Ascending aorta (tissue), 2 donors: ENCODE results near the gene TMTC4. TPM values are rescaled to one million over a fixed set of nuclear protein-coding genes. Genes with fewer than 3 reads are reported as not detected.

Experiments used
- DNase-seq, 2 donors: peaks; one replicate each; pipeline ENCODE4 v3.0.0-alpha.2; 2019; ENCODE audit warnings: low spot score in 2 of 2
- H3K27ac ChIP-seq, 2 donors: fragments of 200-600 bp; sonication (generic); one replicate each; pipeline ENCODE4 v1.5.1; 2016 to 2017; ENCODE audit warnings: mild to moderate bottlenecking in 1 of 2
- H3K27me3 ChIP-seq: fragments of 200-600 bp; sonication (generic); one replicate; pipeline ENCODE4 v1.5.1; 2017
- H3K36me3 ChIP-seq, 2 donors: fragments of 200-600 bp; sonication (generic); one replicate each; pipeline ENCODE4 v1.5.1; 2016
- H3K4me1 ChIP-seq, 2 donors: fragments of 200-600 bp; sonication (generic); one replicate each; pipeline ENCODE4 v1.5.1; 2016 to 2017; ENCODE audit warnings: mild to moderate bottlenecking in 1 of 2
- H3K4me3 ChIP-seq, 2 donors: fragments of 200-600 bp; sonication (generic); one replicate each; pipeline ENCODE4 v1.5.1; 2016 to 2017; ENCODE audit warnings: mild to moderate bottlenecking in 1 of 2
- H3K9me3 ChIP-seq, 2 donors: fragments of 200-600 bp; sonication (generic); one replicate each; pipeline ENCODE4 v1.5.1; 2016
- CTCF ChIP-seq, 3 experiments: fragments of 200-600 bp in 2 of 3; fragments of 450-650 bp in 1 of 3; sonication (generic) in 2 of 3; IDR thresholded peaks; one replicate each; pipeline ENCODE4 v1.5.1; 2016 to 2019; ENCODE audit warnings: antibody characterized with exemption in 3 of 3, mild to moderate bottlenecking in 1 of 3, moderate library complexity in 1 of 3
- intact Hi-C: fragments of 100-400 bp; cut with DNase I; formaldehyde crosslinking; loops from one replicate; pipeline ENCODE4 v1.15.1; 2023
- total RNA-seq: library from RNA; depleted of rRNA; stranded (reverse); fragments of >200 nt; gene quantifications from one replicate; pipeline ENCODE4 v1.1.0, GENCODE V29; 2016

TMTC4 gene
- total RNA-seq, 1 donor from 2014 or later = 11.5 TPM

- Histone ChIP-seq H3K27ac (no peak overlapping the region), H3K4me3 (no peak overlapping the region), H3K9me3 (no peaks in the 10 kb centered on the region), H3K27me3 (no peaks in the 10 kb centered on the region), H3K4me1 (no peaks in the 10 kb centered on the region), H3K36me3 (peaks cover 6 to 14% of the 10 kb centered on the region in 2 donors)
- no peak for TF ChIP-seq CTCF (IDR thresholded peaks at IDR 0.05)
- no peak for DNase-seq
- intact Hi-C loops = no loop called here
Observed at GRCh38 chr13:100645382-100645781, 29.2 kb downstream of the TMTC4 start.

DNA sequence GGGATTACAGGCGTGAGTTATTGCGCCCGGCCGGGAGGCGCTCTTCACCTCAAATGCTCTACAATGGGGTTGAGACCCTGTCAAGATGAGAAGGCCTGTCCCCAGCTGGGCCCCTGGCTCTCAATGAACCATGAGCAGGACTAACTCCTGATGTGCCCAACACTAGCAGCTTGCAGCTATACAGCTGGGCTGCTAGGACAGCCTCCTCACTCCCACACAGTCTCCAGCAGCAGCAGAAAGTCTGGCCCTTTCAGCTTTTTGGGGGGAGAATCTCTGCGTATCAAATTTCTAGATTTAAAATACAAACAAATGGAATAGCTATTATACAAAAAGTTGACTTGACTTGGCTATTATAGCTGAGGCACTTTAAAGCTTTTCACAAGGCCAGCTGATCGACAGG, 30.2 kb downstream of the TMTC4 start:
- intact Hi-C loops = no loop called here
- Histone ChIP-seq H3K4me3 (no peak overlapping the region), H3K27me3 (no peaks in the 10 kb centered on the region), H3K36me3 (peaks cover 6 to 14% of the 10 kb centered on the region in 2 donors), H3K9me3 (no peaks in the 10 kb centered on the region), H3K27ac (no peak overlapping the region), H3K4me1 (no peaks in the 10 kb centered on the region)
- DNase-seq = no peak
- TF ChIP-seq CTCF (IDR thresholded peaks at IDR 0.05) = no peak

DNA sequence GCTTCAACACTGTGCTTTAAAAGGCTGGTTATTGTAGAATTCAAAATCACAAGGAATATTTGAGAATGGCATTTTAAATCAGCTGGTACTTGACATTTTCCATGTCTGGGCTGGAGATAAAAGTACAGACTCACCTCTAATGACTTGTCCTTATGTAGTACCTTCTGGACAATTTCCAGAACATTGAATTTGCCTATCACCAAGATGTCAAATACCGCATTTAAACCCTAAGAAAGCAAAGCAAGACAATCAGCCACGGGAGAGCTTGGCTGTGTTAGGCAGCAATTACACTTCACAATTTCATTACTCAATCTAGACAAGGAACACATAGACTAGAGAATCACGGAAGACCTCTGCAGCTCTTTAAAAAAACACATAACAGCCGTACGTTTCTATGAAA, 36.8 kb downstream of the TMTC4 start:
- H3K27ac ChIP-seq = no peak overlapping the region
- H3K4me1 ChIP-seq = no peaks in the 10 kb centered on the region
- no peaks in the 10 kb centered on the region for H3K27me3 ChIP-seq
- peaks cover 23 to 55% of the 10 kb centered on the region in 2 donors for H3K36me3 ChIP-seq
- no peak for DNase-seq
- TF ChIP-seq CTCF (IDR thresholded peaks at IDR 0.05) = no peak
- no peak overlapping the region for H3K4me3 ChIP-seq
- no peaks in the 10 kb centered on the region for H3K9me3 ChIP-seq
- intact Hi-C loops = no loop called here

- H3K36me3 ChIP-seq = peaks cover 23 to 55% of the 10 kb centered on the region in 2 donors
- no peaks in the 10 kb centered on the region for H3K4me1 ChIP-seq
- no peak for DNase-seq
- no peaks in the 10 kb centered on the region for H3K9me3 ChIP-seq
- no peak overlapping the region for H3K27ac ChIP-seq
- H3K4me3 ChIP-seq = no peak overlapping the region
- intact Hi-C loops = no loop called here
- no peaks in the 10 kb centered on the region for H3K27me3 ChIP-seq
- no peak for TF ChIP-seq CTCF (IDR thresholded peaks at IDR 0.05)
Observed at GRCh38 chr13:100637380-100637779, 37.2 kb downstream of the TMTC4 start.

DNA sequence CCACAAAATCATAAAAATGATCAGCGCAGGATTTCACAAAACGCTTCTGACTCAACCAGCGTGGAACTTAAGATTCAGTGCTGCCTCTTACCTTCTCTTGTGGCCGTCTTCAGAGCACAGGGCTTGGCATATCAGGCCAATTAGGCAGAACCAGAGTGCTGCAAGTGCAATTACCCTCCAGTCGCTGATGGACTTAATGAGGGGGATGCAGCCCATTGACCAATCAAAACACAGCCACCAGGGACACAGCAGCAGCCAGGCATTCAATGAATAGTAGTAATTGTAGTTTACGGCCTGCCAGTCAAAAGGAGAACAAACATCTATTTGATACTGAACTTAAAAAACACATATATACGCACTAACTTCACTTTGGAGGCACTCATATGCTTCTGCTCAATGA, 38.2 kb downstream of the TMTC4 start:
- H3K4me1 ChIP-seq = no peaks in the 10 kb centered on the region
- H3K27ac ChIP-seq = no peak overlapping the region
- H3K36me3 ChIP-seq = peaks cover 23 to 46% of the 10 kb centered on the region in 2 donors
- intact Hi-C loops = no loop called here
- H3K27me3 ChIP-seq = no peaks in the 10 kb centered on the region
- no peak for TF ChIP-seq CTCF (IDR thresholded peaks at IDR 0.05)
- no peak for DNase-seq
- H3K4me3 ChIP-seq = no peak overlapping the region
- no peaks in the 10 kb centered on the region for H3K9me3 ChIP-seq

GRCh38 chr13:100636004-100636403, 38.6 kb downstream of the TMTC4 start:
- Histone ChIP-seq H3K27ac (no peak overlapping the region), H3K27me3 (no peaks in the 10 kb centered on the region), H3K4me1 (no peaks in the 10 kb centered on the region), H3K9me3 (no peaks in the 10 kb centered on the region), H3K36me3 (peaks cover 19 to 42% of the 10 kb centered on the region in 2 donors), H3K4me3 (no peak overlapping the region)
- intact Hi-C loops = no loop called here
- DNase-seq = no peak
- no peak for TF ChIP-seq CTCF (IDR thresholded peaks at IDR 0.05)
